PC-9 (cell line): ENCODE results near the gene TRAF3IP1.

ENCODE experiments used
- EZH2 ChIP-seq: fragments of 200-600 bp; sonication (generic); IDR thresholded peaks from 2 replicates; pipeline ENCODE4 v1.8.0; 2017; ENCODE audit warnings: antibody characterized with exemption, low read depth
- TF ChIP-seq, protein P1 (sequence below): fragments of 200-600 bp; sonication (generic); conservative IDR thresholded peaks from 2 replicates; pipeline ENCODE4 v1.6.1; 2017; ENCODE audit warnings: mixed run types, antibody characterized with exemption, mild to moderate bottlenecking, moderate library complexity

DNA sequence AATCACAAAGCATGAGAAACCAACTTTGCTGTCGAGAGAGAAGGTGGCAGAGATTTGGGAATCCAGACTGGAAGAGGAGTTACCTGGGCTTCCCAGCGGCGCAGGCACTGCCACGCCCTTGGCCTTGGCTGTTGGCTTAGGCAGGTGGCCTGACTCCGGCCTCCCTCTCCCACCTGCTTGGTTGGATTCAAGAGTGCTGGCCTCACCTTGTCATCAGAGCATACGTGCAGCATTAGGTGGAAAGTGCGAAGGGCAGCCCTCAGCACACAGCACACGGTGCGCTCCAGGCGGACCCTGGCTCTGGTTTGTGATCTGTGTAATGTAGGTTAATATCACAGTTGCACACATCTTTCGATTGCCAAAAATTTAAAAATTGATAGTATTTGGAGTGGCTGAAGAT, 87.2 kb downstream of the TRAF3IP1 start:
- TF ChIP-seq, protein P1, sequence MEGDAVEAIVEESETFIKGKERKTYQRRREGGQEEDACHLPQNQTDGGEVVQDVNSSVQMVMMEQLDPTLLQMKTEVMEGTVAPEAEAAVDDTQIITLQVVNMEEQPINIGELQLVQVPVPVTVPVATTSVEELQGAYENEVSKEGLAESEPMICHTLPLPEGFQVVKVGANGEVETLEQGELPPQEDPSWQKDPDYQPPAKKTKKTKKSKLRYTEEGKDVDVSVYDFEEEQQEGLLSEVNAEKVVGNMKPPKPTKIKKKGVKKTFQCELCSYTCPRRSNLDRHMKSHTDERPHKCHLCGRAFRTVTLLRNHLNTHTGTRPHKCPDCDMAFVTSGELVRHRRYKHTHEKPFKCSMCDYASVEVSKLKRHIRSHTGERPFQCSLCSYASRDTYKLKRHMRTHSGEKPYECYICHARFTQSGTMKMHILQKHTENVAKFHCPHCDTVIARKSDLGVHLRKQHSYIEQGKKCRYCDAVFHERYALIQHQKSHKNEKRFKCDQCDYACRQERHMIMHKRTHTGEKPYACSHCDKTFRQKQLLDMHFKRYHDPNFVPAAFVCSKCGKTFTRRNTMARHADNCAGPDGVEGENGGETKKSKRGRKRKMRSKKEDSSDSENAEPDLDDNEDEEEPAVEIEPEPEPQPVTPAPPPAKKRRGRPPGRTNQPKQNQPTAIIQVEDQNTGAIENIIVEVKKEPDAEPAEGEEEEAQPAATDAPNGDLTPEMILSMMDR: no peak
- TF ChIP-seq EZH2: no peak
